IPS-NIHi7 (cell line): ENCODE data around the gene CBLL1.

Source experiments
- DNase-seq: peaks from one replicate; pipeline ENCODE4 v3.0.0; 2012; ENCODE audit warnings: mixed read lengths; ENCODE audit errors: extremely low spot score

CBLL1 gene, protein sequence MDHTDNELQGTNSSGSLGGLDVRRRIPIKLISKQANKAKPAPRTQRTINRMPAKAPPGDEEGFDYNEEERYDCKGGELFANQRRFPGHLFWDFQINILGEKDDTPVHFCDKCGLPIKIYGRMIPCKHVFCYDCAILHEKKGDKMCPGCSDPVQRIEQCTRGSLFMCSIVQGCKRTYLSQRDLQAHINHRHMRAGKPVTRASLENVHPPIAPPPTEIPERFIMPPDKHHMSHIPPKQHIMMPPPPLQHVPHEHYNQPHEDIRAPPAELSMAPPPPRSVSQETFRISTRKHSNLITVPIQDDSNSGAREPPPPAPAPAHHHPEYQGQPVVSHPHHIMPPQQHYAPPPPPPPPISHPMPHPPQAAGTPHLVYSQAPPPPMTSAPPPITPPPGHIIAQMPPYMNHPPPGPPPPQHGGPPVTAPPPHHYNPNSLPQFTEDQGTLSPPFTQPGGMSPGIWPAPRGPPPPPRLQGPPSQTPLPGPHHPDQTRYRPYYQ

DNA sequence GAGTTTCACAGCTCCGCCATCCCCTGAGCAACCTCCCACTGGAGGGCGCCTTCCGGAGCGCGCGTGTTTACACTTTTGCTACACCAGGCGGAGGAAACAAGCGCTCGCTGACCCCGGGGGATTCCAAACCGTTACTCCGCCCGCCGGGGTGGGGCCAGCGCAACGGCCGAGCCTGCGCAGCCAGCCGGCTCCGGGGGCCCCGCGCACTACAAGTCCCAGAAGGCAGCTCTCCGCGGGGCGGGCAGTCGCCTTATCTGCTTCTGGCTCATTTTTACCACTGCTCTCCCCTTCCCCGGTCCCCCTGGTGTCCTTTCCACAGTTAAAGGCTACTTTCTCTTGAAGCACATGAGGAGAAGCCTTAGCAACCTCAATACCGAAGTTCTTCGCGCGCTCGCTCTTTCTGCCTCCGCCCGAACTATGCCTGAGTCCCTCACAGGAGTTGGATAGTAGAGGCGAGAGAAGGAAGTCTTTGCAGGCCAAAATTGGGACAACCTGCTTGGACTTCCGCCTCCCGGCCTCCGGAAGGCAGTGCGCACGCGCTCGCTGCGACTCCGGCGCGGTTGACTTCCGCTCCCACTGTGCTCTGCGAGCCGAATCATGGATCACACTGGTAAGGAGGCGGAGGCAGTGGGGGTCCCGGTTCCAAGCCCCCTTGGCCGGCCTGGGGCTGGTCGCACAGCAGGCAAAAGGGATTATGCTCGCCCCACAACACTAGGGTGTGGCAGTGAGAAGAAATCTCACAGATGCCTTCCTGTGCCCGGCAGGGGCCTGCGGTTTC, at the start of gene CBLL1:
Gene CBLL1 (plus strand): TSS at position 576 of the 778 bp plus-strand sequence. CDS start 22 bp downstream, at position 598.
- DNase-seq, result peak; percentile 91

DNA sequence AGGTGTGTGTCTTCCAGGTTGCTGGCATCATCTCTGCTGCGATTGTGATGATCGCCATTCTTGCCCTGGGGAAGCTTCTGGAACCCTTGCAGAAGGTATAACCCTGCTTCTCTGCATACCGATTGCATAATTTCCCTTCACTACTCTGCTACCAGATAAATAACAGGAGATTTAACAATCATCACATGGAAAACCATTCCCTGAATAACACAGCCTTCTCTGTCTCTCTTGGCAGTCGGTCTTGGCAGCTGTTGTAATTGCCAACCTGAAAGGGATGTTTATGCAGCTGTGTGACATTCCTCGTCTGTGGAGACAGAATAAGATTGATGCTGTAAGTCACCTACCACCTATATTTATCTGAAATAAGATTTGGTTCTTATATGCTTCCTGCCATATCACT, 49.6 kb upstream of the CBLL1 start:
- DNase-seq, result no peak

DNA sequence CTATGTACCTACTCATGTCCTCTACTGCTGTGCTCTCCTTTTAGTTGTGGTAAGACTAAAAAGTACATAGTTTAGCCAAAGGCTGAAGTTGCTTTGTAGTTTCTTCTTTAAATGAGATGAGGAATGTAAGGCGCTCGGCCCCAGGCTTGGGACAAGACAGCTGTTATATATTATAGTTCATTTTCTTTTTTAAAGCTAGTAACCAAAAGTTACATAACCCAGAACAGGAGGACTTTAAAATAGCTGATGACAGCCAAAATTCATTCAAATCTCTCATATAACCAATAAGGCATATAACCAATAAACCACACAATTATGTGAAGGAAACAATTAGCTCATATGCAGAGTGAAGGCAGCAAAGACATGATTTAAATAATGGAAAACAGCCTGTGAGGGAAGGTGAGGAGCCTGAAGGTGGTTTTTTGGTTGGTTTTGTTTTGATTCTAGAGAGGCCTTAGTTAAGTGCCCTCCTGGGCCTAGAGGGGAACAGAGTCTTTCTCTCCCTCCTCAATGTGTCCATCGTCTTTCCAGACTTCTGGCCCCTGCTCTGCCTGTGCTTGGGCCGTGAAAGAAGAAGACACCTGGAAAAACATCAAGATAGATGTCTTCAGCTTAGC, 47.5 kb upstream of the CBLL1 start:
- no peak for DNase-seq

DNA sequence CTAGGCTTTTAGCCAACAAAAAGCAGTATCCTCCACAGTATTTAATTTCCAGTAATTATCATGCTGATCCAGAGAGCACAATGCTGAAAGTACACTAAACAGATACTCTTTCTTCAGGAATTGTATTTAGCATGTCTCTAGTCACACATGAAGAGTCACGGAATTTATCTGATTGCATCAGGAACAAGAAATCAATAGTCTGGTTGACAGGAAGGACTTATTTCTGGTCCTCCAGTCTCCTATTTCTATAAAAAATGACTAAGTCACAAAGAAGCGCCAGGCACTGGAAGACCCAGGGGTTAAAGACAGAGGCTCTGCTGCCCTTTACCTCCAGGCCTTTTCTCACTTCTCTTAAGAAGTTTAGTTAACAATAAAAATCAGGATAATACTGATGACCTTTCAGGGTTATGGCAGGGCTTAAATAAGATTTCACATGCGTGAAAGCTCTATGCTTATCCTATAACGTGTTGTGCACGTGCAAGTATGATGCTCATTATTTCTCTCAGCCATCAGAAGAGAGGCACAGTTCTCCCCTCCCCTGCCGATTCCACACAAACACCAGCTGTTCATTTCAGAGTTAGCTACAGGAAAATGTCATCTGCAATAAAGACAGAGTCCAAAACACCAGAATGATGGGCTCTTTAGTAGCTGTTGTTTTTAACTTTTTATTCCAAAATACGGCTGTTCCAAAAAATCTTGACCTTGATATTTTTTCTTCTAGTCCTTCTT, 46.5 kb upstream of the CBLL1 start:
- DNase-seq, result no peak

DNA sequence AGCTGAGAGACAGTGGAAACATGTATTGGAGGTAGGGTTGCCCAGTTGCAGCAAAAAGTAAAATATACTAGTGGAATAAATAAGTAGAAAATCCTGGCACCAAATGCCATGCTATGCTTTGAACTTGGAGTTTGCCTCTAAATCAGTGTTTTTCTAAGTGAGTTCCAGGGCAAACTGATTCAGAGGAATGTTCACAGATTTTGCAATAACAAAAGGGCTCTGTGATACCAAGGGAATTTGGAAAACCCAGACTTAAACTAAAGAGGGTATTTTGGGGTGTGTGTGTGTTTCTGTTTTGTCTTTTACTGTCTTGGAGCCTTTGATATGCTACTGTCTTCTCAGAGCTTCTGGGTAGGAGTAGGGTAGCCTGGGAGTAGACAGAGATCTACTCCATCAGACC, 43.4 kb upstream of the CBLL1 start:
- no peak for DNase-seq

DNA sequence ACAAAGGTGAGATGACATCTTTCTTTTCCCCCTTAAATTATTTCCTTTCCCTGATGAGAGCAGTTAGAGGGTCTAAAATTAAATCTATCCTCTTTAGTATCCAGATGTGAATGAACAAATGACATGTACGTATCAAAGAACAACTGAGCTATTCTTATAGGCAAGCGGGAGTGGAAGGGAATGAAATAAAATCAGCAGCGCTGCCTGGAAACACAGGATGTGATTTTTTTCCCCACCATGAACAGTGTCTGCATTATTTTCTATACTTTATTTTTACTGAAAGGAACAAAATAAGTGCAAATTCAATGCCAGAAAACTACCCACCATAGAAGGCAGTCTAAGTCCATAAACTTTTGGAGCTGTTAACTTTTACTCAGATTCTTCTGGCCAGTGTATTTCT, 42.8 kb upstream of the CBLL1 start:
- no peak for DNase-seq

DNA sequence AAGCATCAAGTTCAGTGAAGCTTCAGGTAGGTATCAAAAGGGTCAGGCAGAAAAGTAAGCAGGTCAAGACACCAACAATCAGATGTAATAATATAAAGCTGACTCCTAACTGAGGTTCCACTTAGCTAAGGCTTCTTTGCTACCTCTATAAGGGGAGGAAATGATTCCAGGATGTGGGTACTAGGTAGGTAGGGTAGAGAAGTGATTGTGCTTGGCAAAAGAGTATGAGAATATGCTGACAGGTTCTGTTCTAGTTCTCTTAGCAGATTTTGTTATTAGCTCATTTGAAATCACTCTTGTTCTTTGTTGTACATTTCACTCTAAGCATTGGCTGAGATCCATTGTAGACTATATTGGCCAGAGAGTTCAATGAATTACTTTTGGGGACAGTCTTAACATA, 40.7 kb upstream of the CBLL1 start:
- no peak for DNase-seq

DNA sequence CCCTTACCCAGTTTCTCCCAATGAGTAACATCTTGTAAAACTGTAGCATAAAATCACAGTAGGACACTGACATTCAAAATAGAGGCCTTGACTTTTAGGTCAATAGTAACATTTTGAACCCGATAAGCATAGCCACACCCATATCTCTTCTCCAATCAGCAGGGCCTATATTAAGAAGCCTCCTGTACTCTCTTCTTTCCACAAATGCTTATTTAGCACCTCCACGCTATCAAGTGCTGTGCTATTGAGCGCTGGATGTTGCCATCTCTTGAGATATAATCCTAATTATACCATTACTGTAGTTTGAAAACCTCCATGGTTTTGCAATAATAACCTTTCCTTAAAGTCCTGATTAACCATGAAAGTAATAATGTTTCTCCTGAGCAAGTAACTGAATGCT, 40.1 kb upstream of the CBLL1 start:
- no peak for DNase-seq

DNA sequence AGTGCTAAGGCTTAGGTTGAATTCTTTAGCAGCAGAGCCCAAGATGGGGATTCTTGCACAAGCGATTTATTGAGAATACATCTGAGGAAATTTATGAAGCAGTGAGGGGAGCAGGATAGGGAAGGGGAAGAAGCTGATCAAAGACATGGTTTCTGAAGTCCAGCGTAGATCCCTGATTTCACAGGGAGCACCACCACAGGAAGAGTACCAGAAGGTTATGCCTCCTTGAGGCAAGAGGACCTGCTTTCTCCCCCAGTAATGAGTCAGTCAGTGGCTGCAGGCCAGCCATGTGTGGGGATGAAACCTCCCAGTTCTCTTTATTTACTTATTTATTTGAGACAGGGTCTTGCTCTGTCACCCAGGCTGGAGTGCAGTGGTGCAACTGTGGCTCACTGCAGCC, 35.0 kb upstream of the CBLL1 start:
- no peak for DNase-seq

DNA sequence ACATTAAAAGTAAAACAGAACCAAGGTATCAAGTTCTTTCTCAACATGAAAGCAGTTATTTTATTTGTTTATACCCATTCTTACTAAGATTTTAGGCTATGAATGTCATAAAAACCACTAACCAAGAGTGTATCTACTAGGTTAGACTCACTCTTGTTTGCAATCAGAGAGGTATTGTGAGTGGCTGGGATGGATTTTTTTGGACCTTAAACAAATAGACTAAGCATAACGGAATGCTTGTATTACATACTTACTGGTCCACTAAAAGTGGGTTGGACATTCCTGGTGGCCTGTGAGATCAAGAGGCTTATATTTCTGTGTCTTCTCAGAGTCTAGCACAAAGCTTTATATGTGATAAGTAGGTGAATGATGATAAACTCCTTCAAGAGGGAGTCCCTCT, 32.6 kb upstream of the CBLL1 start:
- no peak for DNase-seq

DNA sequence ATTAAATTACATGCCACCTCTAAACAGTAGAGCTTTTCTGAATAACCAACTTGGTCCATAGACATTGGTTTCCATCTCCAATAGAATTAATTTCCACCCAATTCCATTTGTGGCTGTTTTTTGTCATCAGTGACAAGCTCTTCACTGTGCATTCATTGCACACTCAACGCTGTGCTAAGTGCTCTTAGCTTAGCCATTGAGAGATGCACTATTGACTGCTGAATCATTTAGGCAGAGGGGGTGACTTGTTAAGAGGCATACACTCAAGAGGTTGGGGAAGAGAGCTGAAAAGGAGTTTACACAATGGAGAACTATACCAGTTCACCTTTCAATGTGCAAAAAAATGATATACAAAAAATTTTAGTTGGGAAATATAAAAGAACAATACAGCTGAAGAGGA, 31.9 kb upstream of the CBLL1 start:
- DNase-seq, result no peak

DNA sequence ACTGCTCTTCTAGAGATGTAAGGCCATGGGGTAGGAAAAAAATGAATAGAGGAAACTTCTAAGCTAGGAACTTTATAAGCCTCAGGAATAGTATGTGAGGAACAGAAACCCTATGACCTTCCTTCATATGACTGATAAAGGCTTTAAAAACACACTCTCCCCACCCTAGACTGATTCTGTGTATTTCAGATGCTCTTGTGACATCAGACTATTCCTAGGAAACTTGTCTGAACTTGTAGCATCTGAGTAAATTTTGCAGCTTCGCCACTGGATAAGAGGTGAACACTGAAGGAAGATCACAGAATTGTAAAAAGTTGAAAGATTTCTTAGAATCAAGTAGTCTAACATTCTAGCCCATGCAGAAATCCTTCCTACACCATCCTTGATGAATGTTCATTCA, 31.0 kb upstream of the CBLL1 start:
- DNase-seq, result no peak

DNA sequence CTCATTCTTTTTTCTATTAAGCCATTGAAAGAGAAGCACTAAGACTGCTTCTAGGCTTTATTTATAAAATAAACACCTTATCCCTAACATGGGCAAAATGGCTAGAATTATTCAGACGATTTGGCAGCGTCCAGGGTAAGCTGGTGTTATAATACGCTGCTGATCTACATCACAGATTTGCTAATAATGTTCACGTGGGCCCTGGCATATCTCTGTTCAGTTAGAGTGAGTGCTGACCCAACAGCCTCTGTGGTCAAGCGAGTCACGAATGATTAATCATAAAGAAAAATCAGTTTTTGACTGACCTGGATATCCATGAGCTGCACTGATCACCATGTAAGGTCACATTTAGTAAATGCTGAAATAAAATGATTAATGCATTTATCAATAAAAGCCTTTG, 28.4 kb upstream of the CBLL1 start:
- no peak for DNase-seq

DNA sequence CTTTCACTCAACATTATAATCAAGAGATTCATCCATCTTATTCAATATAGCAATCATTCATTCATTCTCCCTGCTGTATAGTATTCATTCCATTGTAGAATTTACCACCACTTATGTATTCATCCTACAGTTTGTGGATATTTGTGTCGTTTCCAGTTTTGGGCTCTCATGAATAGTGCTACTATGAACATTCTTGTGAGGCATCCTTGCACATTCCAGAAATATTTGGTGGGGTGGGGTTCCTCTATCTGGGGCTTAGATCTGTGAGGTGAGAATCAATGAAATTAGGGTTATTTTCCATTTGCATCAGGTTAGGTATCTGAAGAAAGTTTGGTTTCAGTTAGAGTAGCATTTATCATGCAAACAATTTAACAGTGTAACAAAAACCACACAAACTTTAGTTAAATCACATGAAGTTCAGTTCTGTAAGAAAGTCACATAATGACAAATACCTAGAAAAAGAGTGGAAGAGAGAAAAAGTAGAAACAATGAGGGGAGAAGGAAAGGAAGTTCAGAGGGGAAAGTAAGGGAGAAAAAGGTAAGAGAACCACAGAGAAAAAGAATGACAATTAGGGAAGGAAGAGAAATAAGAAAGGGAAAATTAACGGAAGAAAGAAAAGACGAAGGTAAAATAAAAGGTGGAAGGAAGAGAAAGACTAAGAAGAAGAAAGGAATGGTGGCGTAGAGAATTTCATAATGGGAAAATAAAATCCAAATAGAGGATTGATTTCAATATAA, 25.3 kb upstream of the CBLL1 start:
- no peak for DNase-seq

DNA sequence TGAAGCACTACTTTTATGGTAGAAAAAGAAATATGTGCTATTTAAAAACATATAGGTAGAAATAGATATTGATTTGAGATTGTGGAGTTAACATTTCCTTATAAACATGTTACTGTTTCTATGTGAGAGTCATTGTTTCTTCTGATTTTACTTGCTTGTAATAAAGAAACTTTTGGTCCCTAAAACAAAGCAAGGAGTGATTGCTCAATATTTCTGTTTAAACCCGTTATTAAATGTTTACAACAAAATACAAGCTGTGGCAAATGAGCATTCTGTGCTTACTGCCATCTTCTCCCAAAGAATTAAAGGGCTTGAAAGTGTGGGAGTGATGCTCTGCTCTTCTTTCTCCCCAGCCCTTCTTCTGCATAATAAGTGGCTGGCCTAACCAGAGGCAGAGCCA, 22.7 kb upstream of the CBLL1 start:
- DNase-seq, result no peak

DNA sequence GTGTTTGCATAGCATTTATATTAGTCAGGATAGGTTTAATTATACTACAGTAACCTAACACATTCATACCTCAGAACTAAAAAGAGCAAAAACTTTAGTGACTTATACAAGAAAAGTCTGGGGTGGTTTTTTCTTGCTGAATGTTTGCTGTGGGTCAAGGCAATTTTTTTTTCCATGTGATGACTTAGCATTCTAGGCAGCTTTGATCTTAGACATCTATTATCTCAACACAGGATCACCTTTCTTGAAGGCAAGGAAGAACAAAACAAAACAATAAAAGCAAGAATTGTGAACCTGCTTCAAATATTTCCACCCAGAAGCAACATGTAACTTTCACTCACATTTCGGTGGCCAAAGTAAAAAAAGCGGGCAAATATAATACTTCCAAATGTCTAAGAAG, 20.7 kb upstream of the CBLL1 start:
- no peak for DNase-seq

DNA sequence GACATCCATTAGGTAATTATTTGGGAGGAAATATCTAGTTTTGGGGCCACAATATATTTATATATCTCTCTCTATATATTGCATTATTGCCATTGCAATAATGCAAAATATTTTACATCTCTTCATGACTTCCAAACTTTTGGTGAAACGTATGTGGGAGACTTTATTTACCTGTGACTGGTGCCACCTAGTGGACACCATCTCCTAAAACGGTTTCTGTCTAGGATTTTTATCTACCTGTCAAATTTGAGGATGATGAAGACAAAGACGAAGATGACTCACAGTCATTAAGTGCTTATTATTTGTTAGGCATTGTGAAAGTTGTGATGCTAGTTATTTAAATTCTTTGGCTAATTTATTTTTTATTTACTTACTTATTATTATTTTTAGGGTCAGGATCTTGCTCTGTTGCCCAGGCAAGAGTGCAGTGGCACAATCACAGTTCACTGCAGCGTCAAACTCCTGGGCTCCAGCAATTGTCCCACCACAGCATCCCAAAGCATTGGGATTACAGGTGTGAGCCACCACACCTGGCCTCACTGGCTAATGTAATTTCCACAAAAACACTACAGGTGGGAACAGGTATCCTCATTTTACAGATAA, 18.7 kb upstream of the CBLL1 start:
- peak; percentile 49 for DNase-seq

DNA sequence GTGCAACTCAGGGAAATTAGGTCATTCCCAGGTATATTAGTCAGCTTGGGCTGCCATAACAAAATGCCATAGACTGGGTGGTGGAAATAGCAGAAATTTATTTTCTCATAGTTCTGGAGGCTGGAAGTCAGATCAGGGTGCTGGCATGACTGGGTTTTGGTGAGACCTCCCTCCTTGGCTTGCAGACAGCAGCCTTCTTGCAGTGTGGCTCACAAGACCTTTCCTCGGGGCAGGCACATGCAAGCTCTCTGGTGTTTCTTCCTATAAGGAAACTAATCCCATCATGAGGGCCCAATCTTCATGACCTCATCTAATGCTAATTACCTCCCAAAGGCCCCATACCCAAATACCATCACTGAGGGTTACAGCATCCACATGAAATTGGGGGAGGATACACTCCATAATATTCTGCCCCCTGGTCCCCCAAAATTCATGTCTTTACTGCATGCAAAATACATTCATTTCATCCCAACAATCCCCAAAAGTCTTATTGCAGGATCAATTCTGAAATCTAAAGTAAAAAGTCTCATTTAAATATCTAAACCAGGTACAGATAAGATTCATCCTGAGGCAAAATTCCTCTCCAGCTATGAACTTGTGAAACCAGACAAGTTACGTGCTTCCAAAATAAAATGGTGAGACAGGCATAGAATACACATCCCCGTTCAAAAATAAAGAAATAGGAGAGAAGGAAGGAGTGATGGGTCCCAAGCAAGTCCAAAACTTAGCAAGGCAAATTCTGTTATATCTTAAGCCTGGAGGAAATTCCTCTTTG, 17.4 kb upstream of the CBLL1 start:
- DNase-seq, result no peak

DNA sequence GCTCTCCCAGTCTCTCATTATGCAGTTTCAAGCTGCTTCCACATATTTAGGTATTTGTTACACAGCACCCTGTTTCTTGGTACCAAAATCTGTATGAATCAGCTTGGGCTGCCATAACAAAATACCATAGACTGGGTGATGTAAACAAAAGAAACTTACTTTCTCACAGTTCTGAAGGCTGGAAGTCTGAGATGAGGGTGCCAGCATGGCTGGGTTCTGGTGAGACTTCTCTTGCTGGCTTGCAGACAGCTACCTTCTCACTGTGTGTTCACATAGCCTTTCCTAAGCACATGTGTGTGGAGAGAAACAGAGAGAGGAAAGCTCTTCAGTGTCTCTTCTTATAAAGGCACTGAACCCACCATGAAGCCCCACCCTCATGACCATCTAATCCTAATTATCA, 15.7 kb upstream of the CBLL1 start:
- DNase-seq, result no peak
